ENCODE measurements around the gene MEA1. TPM values are rescaled to one million over a fixed set of nuclear protein-coding genes. Genes with fewer than 3 reads are reported as not detected.

Gene MEA1
- total RNA-seq, 1 experiment from 2014 or later: 131 TPM

DNA sequence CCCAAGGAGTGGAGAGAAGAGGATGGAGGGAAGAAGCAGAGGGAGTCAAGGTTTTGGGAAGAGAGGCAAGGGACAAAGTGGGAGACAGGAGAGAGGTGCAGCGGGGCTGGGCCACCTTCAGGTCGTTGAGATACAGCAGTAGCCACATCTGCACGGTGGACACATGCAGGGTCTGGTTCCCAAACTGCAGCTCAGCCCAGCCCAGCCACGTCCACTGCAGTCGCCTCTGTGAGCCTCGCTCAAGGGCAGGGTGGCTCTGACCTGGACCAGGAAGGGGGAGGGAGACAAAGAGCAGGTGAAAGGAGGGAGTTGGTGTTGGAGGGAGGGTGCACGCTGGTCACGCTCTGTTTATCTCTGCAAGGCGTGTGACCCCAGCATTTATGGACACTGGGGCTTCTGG lies 25.0 kb upstream of the MEA1 start:
- H3K9ac ChIP-seq (ENCODE audit: low read length): no peak overlapping the region
- TF ChIP-seq EZH2 (IDR thresholded peaks at IDR 0.05; ENCODE audit: low read length, unreplicated experiment): no peak
- TF ChIP-seq, protein P1, sequence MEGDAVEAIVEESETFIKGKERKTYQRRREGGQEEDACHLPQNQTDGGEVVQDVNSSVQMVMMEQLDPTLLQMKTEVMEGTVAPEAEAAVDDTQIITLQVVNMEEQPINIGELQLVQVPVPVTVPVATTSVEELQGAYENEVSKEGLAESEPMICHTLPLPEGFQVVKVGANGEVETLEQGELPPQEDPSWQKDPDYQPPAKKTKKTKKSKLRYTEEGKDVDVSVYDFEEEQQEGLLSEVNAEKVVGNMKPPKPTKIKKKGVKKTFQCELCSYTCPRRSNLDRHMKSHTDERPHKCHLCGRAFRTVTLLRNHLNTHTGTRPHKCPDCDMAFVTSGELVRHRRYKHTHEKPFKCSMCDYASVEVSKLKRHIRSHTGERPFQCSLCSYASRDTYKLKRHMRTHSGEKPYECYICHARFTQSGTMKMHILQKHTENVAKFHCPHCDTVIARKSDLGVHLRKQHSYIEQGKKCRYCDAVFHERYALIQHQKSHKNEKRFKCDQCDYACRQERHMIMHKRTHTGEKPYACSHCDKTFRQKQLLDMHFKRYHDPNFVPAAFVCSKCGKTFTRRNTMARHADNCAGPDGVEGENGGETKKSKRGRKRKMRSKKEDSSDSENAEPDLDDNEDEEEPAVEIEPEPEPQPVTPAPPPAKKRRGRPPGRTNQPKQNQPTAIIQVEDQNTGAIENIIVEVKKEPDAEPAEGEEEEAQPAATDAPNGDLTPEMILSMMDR (conservative IDR thresholded peaks at IDR 0.05; ENCODE audit: low read depth, low read length): no peak
- TF ChIP-seq EZH2phosphoT487 (IDR thresholded peaks at IDR 0.05; ENCODE audit: borderline replicate concordance, low read length): no peak
- POLR2A ChIA-PET (ENCODE audit: unreplicated experiment): no interaction called here
- H3K4me1 ChIP-seq (ENCODE audit: insufficient read depth, low read length): no peaks in the 10 kb centered on the region
- no peak overlapping the region for H2AFZ ChIP-seq (ENCODE audit: low read length)
- no peaks in the 10 kb centered on the region for H3K9me2 ChIP-seq (replicated peaks; ENCODE audit: low read length)
- no TSS peak for BruUV-seq (replicated peaks)
- no peaks in the 10 kb centered on the region for H3K9me3 ChIP-seq (ENCODE audit: low read length)
- H3K79me2 ChIP-seq (ENCODE audit: low read length): no peaks in the 10 kb centered on the region
- intact Hi-C loops (cut with micrococcal nuclease): no loop called here
- no peak for ATAC-seq
- peaks cover 8% of the 10 kb centered on the region for H3K36me3 ChIP-seq (ENCODE audit: low read depth, low read length)
- DNase-seq: no peak
- H3K4me3 ChIP-seq (ENCODE audit: low read length): no peak overlapping the region
- no peaks in the 10 kb centered on the region for H4K20me1 ChIP-seq (ENCODE audit: low read length)
- CTCF ChIA-PET: no interaction called here
- no peak overlapping the region for H3K27ac ChIP-seq (ENCODE audit: low read length)
- no peaks in the 10 kb centered on the region for H3F3A ChIP-seq (ENCODE audit: low read length, unreplicated experiment)
- H3K4me2 ChIP-seq (ENCODE audit: low read length): no peak overlapping the region
- H3K27me3 ChIP-seq (ENCODE audit: low read length): no peaks in the 10 kb centered on the region

- ChIA-PET POLR2A (ENCODE audit: unreplicated experiment) (no interaction called here), CTCF (no interaction called here)
- ATAC-seq (no peak), DNase-seq (no peak)
- Histone ChIP-seq H3K79me2 (ENCODE audit: low read length) (no peaks in the 10 kb centered on the region), H3K4me3 (ENCODE audit: low read length) (no peak overlapping the region), H3K27me3 (ENCODE audit: low read length) (no peaks in the 10 kb centered on the region), H3K9me2 (replicated peaks; ENCODE audit: low read length) (no peaks in the 10 kb centered on the region), H3K27ac (ENCODE audit: low read length) (no peak overlapping the region), H3K9ac (ENCODE audit: low read length) (no peak overlapping the region), H3K36me3 (ENCODE audit: low read depth, low read length) (peaks cover 8% of the 10 kb centered on the region), H3F3A (ENCODE audit: low read length, unreplicated experiment) (no peaks in the 10 kb centered on the region), H3K4me1 (ENCODE audit: insufficient read depth, low read length) (no peaks in the 10 kb centered on the region), H4K20me1 (ENCODE audit: low read length) (no peaks in the 10 kb centered on the region), H2AFZ (ENCODE audit: low read length) (no peak overlapping the region), H3K9me3 (ENCODE audit: low read length) (no peaks in the 10 kb centered on the region), H3K4me2 (ENCODE audit: low read length) (no peak overlapping the region)
- intact Hi-C loops (cut with micrococcal nuclease): no loop called here
- BruUV-seq (replicated peaks): no TSS peak
- TF ChIP-seq EZH2phosphoT487 (IDR thresholded peaks at IDR 0.05; ENCODE audit: borderline replicate concordance, low read length): no peak
- TF ChIP-seq, protein P1 (conservative IDR thresholded peaks at IDR 0.05; ENCODE audit: low read depth, low read length): no peak
Observed at GRCh38 chr6:43037706-43038105, 24.0 kb upstream of the MEA1 start.

DNA sequence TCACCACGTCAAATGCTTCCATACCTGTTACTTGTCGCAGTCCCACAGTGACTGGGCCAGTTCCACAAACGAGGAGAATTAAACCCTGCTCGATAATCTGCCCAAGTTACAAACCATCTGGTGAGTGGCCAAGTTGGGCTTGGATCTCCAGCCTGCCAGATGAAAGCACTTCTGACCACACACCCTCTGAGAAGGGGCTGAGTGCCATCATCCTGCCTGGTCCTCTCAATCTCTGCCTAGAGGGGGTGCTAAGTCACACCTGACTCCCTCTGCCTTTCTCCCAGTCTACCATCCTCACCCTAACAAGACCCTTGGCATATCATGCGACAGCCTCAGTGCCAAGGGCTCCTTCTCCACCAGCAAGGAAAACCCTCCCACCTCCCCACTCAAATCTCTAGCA lies 23.5 kb upstream of the MEA1 start:
- H3K4me3 ChIP-seq (ENCODE audit: low read length): no peak overlapping the region
- no TSS peak for BruUV-seq (replicated peaks)
- intact Hi-C loops (cut with micrococcal nuclease): no loop called here
- no peak overlapping the region for H2AFZ ChIP-seq (ENCODE audit: low read length)
- no peak for DNase-seq
- no peak for ATAC-seq
- no peaks in the 10 kb centered on the region for H3K4me1 ChIP-seq (ENCODE audit: insufficient read depth, low read length)
- H3K4me2 ChIP-seq (ENCODE audit: low read length): no peak overlapping the region
- H3K27ac ChIP-seq (ENCODE audit: low read length): no peak overlapping the region
- no peaks in the 10 kb centered on the region for H3K9me2 ChIP-seq (replicated peaks; ENCODE audit: low read length)
- H4K20me1 ChIP-seq (ENCODE audit: low read length): no peaks in the 10 kb centered on the region
- H3K9me3 ChIP-seq (ENCODE audit: low read length): no peaks in the 10 kb centered on the region
- no peaks in the 10 kb centered on the region for H3K27me3 ChIP-seq (ENCODE audit: low read length)
- ChIA-PET POLR2A (ENCODE audit: unreplicated experiment) (no interaction called here), CTCF (no interaction called here)
- H3K9ac ChIP-seq (ENCODE audit: low read length): no peak overlapping the region
- peaks cover 8% of the 10 kb centered on the region; the same call in 1 of the 2 replicates for H3K36me3 ChIP-seq (ENCODE audit: low read depth, low read length)
- H3F3A ChIP-seq (ENCODE audit: low read length, unreplicated experiment): no peaks in the 10 kb centered on the region
- TF ChIP-seq, protein P1 (conservative IDR thresholded peaks at IDR 0.05; ENCODE audit: low read depth, low read length): no peak
- TF ChIP-seq EZH2 (IDR thresholded peaks at IDR 0.05; ENCODE audit: low read length, unreplicated experiment) (no peak), EZH2phosphoT487 (IDR thresholded peaks at IDR 0.05; ENCODE audit: borderline replicate concordance, low read length) (no peak)
- no peaks in the 10 kb centered on the region for H3K79me2 ChIP-seq (ENCODE audit: low read length)

All from PC-3 (cell line).